HepG2 (cell line): ENCODE results near the gene KLHL13.

Source experiments
- CHD2 ChIP-seq: IDR thresholded peaks from 2 replicates; pipeline ENCODE4 v1.6.1; 2011; ENCODE audit warnings: low read depth, low read length, improper control_type of control experiment
- POLR2A ChIP-seq, 2 experiments: IDR thresholded peaks; 2 replicates each; pipeline ENCODE4 v1.6.1; 2011; ENCODE audit warnings: low read depth in 2 of 2, low read length in 2 of 2, mild to moderate bottlenecking in 1 of 2, moderate library complexity in 1 of 2; ENCODE audit not compliant: insufficient read depth in 1 of 2
- U2AF1 ChIP-seq: fragments of 200-400 bp; formaldehyde crosslinking; optimal IDR thresholded peaks from 2 replicates; pipeline ENCODE3; 2017; ENCODE audit warnings: mild to moderate bottlenecking, low read depth, low read length
- ZSCAN30 ChIP-seq: sonication (generic); formaldehyde crosslinking; IDR thresholded peaks from 2 replicates; pipeline ENCODE4 v1.5.0; 2020; ENCODE audit warnings: mild to moderate bottlenecking, missing genetic modification reagents
- TF ChIP-seq, protein P1 (sequence below): sonication (generic); formaldehyde crosslinking; IDR thresholded peaks from one replicate; pipeline ENCODE4 v1.5.1; 2020; ENCODE audit warnings: mild to moderate bottlenecking, missing genetic modification reagents; ENCODE audit errors: not compliant biosample characterization
- TF ChIP-seq, protein P2 (sequence below): sonication (generic); formaldehyde crosslinking; IDR thresholded peaks from 2 replicates; pipeline ENCODE4 v1.5.0; 2020; ENCODE audit warnings: missing genetic modification reagents
- TF ChIP-seq, protein P3 (sequence below): sonication (generic); formaldehyde crosslinking; IDR thresholded peaks from 2 replicates; pipeline ENCODE4 v1.5.0; 2020; ENCODE audit warnings: mild to moderate bottlenecking, missing genetic modification reagents, moderate library complexity

DNA sequence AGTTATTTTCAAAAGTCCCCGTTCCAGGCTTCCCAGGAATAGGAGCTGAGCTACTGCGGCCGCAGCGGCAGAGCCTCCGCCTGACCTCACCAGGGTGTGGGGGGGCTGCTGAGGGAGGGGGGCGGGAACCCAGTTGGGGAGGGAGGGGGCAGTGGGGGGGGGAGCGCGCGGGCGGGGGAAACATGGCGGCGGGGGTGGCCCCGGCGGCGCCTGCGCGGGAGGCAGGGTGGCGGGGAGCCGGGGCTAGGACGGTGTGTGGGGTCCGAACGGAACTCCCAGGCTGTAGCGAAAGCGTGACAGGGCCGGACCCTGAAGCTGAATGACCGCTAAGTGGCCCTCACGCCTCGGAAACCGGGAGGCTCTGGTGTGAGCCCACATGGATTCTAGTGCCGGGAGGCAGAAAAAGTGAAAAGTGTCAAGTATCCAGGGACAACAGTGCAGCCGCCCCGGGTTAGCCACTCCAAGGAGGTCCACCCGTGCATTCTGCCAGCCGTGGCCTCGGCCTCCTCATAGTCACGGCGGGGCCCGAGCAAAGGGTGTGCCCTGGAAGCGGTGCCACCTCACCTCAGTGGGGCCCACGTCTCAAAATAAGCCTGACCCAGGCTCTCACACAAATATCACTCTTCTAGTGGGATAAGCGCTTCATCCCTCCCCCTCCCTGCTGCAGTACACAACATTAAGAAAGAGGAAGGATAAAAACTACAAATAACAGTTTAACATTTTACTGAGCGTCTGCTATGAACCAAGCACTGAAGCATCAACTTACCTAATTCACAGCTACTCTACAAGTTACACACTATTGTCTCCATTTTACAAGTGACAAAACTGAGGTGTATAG, at the start of gene KLHL13:
- TF ChIP-seq POLR2A (IDR thresholded peaks at IDR 0.05; ENCODE audit: insufficient read depth in 1 of 2, low read depth in 2 of 2, low read length in 2 of 2) (no peak), ZSCAN30 (CRISPR knock-in tag) (no peak), U2AF1 (no peak), CHD2 (no peak)
- TF ChIP-seq, protein P1, sequence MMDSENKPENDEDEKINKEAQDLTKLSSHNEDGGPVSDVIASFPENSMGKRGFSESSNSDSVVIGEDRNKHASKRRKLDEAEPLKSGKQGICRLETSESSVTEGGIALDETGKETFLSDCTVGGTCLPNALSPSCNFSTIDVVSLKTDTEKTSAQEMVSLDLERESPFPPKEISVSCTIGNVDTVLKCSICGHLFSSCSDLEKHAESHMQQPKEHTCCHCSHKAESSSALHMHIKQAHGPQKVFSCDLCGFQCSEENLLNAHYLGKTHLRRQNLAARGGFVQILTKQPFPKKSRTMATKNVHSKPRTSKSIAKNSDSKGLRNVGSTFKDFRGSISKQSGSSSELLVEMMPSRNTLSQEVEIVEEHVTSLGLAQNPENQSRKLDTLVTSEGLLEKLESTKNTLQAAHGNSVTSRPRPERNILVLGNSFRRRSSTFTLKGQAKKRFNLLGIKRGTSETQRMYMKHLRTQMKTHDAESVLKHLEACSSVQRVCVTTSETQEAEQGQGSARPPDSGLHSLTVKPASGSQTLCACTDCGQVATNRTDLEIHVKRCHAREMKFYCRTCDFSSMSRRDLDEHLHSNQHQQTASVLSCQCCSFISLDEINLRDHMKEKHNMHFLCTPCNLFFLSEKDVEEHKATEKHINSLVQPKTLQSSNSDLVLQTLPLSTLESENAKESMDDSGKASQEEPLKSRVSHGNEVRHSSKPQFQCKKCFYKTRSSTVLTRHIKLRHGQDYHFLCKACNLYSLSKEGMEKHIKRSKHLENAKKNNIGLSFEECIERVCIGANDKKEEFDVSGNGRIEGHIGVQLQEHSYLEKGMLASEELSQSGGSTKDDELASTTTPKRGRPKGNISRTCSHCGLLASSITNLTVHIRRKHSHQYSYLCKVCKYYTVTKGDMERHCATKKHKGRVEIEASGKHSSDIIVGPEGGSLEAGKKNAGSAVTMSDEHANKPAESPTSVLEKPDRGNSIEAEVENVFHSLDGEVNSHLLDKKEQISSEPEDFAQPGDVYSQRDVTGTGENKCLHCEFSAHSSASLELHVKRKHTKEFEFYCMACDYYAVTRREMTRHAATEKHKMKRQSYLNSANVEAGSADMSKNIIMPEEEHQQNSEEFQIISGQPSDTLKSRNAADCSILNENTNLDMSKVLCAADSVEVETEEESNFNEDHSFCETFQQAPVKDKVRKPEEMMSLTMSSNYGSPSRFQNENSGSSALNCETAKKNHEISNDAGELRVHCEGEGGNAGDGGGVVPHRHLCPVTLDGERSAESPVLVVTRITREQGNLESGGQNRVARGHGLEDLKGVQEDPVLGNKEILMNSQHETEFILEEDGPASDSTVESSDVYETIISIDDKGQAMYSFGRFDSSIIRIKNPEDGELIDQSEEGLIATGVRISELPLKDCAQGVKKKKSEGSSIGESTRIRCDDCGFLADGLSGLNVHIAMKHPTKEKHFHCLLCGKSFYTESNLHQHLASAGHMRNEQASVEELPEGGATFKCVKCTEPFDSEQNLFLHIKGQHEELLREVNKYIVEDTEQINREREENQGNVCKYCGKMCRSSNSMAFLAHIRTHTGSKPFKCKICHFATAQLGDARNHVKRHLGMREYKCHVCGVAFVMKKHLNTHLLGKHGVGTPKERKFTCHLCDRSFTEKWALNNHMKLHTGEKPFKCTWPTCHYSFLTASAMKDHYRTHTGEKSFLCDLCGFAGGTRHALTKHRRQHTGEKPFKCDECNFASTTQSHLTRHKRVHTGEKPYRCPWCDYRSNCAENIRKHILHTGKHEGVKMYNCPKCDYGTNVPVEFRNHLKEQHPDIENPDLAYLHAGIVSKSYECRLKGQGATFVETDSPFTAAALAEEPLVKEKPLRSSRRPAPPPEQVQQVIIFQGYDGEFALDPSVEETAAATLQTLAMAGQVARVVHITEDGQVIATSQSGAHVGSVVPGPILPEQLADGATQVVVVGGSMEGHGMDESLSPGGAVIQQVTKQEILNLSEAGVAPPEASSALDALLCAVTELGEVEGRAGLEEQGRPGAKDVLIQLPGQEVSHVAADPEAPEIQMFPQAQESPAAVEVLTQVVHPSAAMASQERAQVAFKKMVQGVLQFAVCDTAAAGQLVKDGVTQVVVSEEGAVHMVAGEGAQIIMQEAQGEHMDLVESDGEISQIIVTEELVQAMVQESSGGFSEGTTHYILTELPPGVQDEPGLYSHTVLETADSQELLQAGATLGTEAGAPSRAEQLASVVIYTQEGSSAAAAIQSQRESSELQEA, result no peak
- TF ChIP-seq, protein P2, sequence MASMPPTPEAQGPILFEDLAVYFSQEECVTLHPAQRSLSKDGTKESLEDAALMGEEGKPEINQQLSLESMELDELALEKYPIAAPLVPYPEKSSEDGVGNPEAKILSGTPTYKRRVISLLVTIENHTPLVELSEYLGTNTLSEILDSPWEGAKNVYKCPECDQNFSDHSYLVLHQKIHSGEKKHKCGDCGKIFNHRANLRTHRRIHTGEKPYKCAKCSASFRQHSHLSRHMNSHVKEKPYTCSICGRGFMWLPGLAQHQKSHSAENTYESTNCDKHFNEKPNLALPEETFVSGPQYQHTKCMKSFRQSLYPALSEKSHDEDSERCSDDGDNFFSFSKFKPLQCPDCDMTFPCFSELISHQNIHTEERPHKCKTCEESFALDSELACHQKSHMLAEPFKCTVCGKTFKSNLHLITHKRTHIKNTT (CRISPR knock-in tag), result no peak
- TF ChIP-seq, protein P3, sequence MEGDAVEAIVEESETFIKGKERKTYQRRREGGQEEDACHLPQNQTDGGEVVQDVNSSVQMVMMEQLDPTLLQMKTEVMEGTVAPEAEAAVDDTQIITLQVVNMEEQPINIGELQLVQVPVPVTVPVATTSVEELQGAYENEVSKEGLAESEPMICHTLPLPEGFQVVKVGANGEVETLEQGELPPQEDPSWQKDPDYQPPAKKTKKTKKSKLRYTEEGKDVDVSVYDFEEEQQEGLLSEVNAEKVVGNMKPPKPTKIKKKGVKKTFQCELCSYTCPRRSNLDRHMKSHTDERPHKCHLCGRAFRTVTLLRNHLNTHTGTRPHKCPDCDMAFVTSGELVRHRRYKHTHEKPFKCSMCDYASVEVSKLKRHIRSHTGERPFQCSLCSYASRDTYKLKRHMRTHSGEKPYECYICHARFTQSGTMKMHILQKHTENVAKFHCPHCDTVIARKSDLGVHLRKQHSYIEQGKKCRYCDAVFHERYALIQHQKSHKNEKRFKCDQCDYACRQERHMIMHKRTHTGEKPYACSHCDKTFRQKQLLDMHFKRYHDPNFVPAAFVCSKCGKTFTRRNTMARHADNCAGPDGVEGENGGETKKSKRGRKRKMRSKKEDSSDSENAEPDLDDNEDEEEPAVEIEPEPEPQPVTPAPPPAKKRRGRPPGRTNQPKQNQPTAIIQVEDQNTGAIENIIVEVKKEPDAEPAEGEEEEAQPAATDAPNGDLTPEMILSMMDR (CRISPR knock-in tag), result peak; percentile 36; the same call in 1 of the 2 replicates
